ENCODE data around the gene DLG2. TPM values are rescaled to one million over a fixed set of nuclear protein-coding genes. Genes with fewer than 3 reads are reported as not detected.

Gene DLG2
- total and polyA plus RNA-seq, 2 of the 4 experiments (the other 2 are of a cell fraction), result 0.31 to 0.36 TPM

GRCh38 chr11:85525686-85526085 is 101.5 kb downstream of the DLG2 start:
- ChIA-PET CTCF (no interaction called here), POLR2A (ENCODE audit: unreplicated experiment) (no interaction called here)
- no peak overlapping the region for H3K23ac ChIP-seq (ENCODE audit: low read depth, low read length)
- no peak overlapping the region for H2BK5ac ChIP-seq (ENCODE audit: low read depth, low read length, poor library complexity, severe bottlenecking)
- H3K9me3 ChIP-seq (ENCODE audit: control insufficient read depth, insufficient read depth, low read length), result no peaks in the 10 kb centered on the region
- no peak overlapping the region for H2AFZ ChIP-seq (replicated peaks; ENCODE audit: low read length, poor library complexity)
- intact Hi-C loops (cut with micrococcal nuclease) (no loop called here), dilution Hi-C loops (cut with HindIII; ENCODE audit: low sequenced_read_pairs, unreplicated experiment) (no loop called here), in situ Hi-C loops (cut with MboI; ENCODE audit: low sequenced_read_pairs) (no loop called here)
- no peak for TF ChIP-seq RFX5 (IDR thresholded peaks at IDR 0.05; ENCODE audit: low read depth, low read length)
- no peak overlapping the region for H2BK20ac ChIP-seq (ENCODE audit: low read depth, low read length)
- no peak overlapping the region for H3K4me3 ChIP-seq (ENCODE audit: insufficient read depth, low read depth, low read length)
- H3K56ac ChIP-seq (ENCODE audit: extremely low read depth, insufficient read depth, low read length), result no peak overlapping the region
- H3K4me1 ChIP-seq (ENCODE audit: control insufficient read depth, insufficient read depth, low read length), result no peaks in the 10 kb centered on the region
- H3K18ac ChIP-seq (ENCODE audit: low read depth, low read length), result no peak overlapping the region
- no peaks in the 10 kb centered on the region for H3K9me1 ChIP-seq (ENCODE audit: insufficient read depth, low read length)
- no CpG with 5 or more reads among the region's 3 CpGs for WGBS, 2 experiments (ENCODE audit: extremely low coverage in 2 of 2, insufficient read length in 1 of 2)
- DNase-seq (no peak), ATAC-seq (ENCODE audit: low read depth) (no peak)
- no peaks in the 10 kb centered on the region for H3K27me3 ChIP-seq (ENCODE audit: control insufficient read depth, insufficient read depth, low read length)
- no TSS peak for BruUV-seq (replicated peaks)
- H3K14ac ChIP-seq (replicated peaks; ENCODE audit: low read depth, low read length), result no peak overlapping the region
- H3K36me3 ChIP-seq (ENCODE audit: control insufficient read depth, insufficient read depth, low read length), result no peaks in the 10 kb centered on the region
- H3K27ac ChIP-seq (ENCODE audit: insufficient read depth, low read length), result no peak overlapping the region
- no peak overlapping the region for H2BK120ac ChIP-seq (ENCODE audit: low read depth, low read length)
- H4K8ac ChIP-seq (ENCODE audit: low read depth in 2 of 2, low read length in 2 of 2), result no peak overlapping the region
- no peak overlapping the region for H3K4ac ChIP-seq (ENCODE audit: low read depth, low read length)
- H2AK9ac ChIP-seq (replicated peaks; ENCODE audit: low read depth, low read length, poor library complexity), result no peak overlapping the region
- H4K91ac ChIP-seq (ENCODE audit: insufficient read depth, low read depth, low read length), result no peak overlapping the region
- H3K79me1 ChIP-seq (ENCODE audit: low read depth in 1 of 2, low read length in 2 of 2), result no peaks in the 10 kb centered on the region
- H2AK5ac ChIP-seq (ENCODE audit: low read depth, low read length), result no peak overlapping the region
- H4K5ac ChIP-seq (ENCODE audit: low read depth, low read length), result no peak overlapping the region
- H4K20me1 ChIP-seq (ENCODE audit: insufficient read depth, low read length), result no peaks in the 10 kb centered on the region
- H2BK15ac ChIP-seq (ENCODE audit: low read depth, low read length), result no peak overlapping the region
- H3K4me2 ChIP-seq (ENCODE audit: low read depth, low read length), result no peak overlapping the region
- no peak overlapping the region for H3K9ac ChIP-seq (ENCODE audit: low read depth, low read length)

All from IMR-90 (cell line).